ENCODE data around the gene TAS2R14.

- TF ChIP-seq, protein P1, sequence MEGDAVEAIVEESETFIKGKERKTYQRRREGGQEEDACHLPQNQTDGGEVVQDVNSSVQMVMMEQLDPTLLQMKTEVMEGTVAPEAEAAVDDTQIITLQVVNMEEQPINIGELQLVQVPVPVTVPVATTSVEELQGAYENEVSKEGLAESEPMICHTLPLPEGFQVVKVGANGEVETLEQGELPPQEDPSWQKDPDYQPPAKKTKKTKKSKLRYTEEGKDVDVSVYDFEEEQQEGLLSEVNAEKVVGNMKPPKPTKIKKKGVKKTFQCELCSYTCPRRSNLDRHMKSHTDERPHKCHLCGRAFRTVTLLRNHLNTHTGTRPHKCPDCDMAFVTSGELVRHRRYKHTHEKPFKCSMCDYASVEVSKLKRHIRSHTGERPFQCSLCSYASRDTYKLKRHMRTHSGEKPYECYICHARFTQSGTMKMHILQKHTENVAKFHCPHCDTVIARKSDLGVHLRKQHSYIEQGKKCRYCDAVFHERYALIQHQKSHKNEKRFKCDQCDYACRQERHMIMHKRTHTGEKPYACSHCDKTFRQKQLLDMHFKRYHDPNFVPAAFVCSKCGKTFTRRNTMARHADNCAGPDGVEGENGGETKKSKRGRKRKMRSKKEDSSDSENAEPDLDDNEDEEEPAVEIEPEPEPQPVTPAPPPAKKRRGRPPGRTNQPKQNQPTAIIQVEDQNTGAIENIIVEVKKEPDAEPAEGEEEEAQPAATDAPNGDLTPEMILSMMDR (IDR thresholded peaks at IDR 0.05 in 4 of 5, conservative IDR thresholded peaks at IDR 0.05 in 1 of 5): no peak
- TF ChIP-seq POLR2A (IDR thresholded peaks at IDR 0.05): no peak
These were observed 47.1 kb downstream of the TAS2R14 start for GRCh38 chr12:10891937-10892336.
